ENCODE measurements around the gene SMPDL3A.

SMPDL3A gene

DNA sequence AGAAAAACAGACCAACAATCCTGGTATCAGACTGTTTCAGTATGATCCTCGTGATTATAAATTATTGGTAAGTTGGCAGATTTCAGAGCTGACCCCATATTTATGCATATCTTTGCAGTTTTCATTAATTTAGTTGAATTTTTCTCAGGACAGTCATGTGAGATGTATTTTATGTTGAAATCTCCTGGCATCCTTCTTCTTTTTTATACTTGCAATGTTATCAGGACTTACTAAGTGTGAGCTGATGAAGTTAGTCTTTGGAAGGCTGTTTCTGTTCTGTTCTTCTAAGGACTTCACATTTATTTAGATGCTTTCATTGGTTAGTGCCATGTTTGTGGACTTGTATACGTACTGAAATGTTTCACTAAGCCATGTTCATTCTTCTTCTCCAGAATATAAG, 17.2 kb downstream of the SMPDL3A start:
- no peak for DNase-seq

DNA sequence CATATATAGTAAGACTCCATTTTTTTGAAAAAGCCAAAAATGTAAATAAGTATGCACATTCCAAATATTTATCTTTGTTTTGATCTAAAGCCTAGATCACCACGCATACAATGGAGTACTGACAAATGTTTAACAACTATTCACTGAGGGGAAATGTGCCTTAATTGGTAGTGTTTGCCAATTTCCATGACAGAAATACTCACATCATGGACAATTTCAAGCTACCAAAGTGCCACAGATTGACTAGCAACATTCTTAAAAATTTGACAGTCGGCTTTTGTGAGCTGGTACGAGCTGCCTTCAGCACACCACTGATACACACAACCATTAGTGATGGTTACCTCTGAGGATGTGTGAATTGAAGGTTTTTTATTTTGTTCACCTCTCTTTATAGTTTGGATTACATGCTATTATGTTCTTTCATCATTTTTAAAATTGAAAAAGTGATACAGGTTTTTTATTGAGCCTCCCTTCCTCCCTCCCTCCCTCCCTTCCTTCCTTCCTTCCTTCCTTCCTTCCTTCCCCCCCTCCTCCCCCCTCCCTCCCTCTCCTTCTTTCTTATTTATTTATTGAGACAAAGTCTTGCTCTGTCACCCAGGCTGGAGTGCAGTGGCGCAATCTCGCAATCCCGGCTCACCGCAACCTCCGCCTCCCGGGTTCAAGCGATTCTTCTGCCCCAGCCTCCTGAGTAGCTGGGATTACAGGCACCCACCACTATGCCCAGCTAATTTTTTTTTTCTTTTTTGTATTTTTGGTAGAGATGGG, 19.2 kb downstream of the SMPDL3A start:
- DNase-seq, result no peak

DNA sequence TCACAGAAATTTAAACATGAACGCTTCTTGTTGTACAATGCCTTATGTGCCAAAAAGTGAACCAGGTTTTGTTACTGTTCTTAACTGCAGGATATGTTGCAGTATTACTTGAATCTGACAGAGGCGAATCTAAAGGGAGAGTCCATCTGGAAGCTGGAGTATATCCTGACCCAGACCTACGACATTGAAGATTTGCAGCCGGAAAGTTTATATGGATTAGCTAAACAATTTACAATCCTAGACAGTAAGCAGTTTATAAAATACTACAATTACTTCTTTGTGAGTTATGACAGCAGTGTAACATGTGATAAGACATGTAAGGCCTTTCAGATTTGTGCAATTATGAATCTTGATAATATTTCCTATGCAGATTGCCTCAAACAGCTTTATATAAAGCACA, 19.9 kb downstream of the SMPDL3A start:
- DNase-seq, result no peak

DNA sequence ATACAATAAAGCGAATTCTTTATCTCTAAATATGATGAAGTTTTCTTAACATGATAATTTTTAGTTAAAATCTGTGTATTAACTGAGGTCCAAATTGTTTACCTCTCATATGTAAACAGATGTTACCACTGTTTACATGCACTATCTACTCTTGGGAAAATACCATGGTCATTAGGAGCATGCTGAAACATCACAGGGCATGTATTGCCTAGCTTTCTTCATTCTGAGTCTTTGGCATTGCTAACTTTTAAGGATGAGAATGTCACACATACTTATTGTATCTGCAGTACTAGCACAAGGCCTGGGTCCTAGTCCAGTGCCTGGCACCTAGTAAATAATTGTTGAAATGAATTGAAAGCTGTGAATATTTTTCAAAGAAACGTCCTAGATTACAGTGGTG, 20.6 kb downstream of the SMPDL3A start:
- no peak for DNase-seq

DNA sequence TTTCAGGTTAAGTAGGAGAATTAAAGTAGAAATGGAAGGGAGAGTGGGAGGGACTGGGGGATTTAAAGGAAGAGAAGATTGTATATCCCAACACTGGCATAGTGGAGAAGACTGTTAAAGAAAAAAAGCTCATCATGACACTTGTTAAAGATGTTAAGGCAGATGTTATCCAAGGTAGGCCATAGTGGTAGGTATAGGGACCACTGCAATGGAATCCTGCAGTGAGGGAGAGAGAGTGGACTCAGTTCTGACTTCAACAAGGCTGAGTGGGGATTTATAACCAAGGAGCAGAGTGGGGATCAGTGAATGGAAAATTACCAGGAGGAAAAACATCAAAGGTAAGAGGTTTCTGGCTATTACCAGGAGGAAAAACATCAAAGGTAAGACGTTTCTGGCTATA, 21.1 kb downstream of the SMPDL3A start:
- no peak for DNase-seq

DNA sequence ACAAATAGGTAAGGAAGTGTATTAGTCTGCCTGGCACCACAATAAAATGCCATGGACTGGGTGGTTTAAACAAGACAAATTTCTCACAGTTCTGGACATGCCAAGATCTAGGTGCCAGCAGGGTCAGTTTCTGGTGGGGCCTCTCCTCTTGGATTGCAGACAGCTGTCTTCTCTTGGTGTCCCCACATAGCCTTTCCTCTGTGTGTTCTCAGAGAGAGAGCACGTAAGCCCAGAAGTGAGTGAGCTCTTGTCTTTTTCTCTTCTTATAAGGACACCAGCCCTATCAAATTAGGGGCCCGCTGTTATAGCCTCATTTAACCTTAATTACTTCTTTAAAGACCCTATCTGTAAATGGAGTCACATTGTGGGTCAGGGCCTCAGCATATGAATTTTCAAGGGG, 28.3 kb downstream of the SMPDL3A start:
- no peak for DNase-seq

DNA sequence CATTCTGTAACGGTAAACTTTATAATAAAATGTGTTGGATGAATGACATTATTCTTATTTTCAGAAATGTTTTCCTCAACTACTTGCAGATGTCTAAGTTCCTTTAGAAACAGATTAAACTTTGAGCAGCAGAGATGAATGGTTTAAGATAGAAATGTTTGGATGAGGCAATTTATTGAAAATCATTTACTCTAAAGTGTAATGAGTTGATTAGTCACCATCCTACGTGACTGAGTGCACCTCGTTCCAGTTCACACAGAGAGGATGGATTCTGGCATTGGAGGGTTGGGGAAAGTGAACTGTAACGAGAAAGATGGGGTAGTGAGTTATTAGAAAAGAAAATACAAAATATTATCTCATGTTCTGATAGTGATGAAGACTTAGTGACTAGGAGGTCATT, 28.7 kb downstream of the SMPDL3A start:
- DNase-seq, result no peak

DNA sequence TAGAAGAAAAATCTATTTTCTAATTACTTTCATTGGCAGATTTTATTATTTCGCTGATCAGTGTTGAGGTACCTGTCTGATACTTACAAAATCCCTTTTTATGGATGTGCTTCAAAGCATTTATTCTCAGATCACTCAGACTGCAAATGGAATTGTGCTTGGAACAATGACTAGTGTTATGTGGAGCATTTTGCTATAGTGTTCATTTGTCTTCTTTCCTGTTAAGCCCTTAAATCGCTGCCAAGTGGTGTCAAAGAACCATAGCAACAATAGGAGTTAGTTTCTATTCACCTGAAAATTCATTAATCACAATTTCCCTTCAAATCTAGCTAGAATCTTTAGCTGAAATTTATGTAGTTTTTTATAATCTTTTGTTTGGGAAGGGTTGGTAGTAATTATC, 29.8 kb downstream of the SMPDL3A start:
- no peak for DNase-seq

DNA sequence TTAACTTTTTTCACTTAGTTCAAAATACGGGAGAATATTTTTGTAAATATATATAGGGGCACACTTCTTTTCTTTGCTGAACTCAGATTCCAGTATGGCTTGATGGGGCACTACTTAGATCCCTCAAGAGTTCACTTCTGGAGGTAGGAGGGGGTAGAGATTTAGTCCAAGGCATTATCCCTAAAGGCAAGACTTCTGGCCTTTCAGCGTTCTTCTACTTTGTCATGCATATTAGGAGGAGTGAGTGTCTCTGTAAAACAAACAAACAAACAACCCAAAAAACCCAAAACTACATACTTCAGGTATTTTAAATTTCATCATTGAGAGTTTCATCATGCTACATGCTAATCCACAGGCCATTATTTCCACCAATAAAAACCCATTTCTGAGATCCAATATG, 32.0 kb downstream of the SMPDL3A start:
- no peak for DNase-seq

DNA sequence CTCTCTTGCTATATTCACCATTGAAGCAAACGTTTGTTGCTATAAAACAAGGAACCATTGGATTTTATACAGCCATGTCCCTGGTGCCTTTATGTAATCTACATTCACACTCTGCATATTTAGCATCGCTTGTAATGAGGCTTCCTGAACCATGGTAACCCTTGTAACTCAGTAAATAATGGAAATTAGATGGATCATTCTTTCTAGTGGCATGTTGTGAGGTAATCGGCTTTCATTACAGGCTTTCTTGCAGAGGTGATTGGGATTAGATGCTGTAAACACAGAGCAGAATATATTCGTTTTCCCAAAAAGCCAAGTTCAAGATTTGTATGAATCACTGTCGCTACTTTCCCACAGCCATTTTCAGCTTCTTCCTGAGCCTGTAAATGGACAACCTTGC, 36.1 kb downstream of the SMPDL3A start:
- DNase-seq, result no peak

DNA sequence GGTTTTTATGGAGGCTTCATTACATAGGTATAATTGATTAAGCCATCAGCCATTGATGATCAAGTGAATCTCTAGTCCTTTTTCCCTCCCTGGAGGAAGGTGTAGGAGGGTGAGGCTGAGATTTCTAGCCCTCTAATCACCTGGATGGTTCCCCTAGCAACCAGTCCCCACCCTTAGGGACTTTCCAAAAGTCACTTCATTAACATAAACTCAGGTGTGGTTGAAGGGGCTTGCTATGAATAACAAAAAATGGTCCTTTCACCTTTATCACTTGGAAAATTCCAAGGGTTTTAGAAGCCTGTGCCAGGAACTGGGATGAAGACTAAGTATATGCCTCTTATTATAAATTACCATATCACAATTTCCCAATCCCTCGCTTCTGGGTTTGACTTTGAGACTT, 40.4 kb downstream of the SMPDL3A start:
- no peak for DNase-seq

DNA sequence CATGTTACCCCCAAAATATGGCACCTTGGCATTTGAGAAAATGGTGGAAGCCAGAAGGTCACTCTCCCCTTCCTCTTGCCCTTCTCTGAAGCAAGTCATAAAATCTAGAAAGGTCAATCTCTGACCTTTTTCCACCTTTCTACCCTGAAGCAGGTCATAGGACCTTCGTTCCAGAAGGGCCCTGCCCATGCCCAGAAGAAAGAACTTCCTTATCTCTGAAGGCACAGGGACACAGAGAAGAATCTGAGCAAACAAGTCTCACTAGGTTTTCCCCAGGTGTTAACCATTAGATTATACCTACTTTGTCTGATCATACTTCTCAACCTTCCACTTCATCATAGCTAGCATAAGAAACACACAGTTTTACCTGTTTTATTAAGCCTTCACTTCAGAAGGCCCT, 42.5 kb downstream of the SMPDL3A start:
- DNase-seq, result no peak

DNA sequence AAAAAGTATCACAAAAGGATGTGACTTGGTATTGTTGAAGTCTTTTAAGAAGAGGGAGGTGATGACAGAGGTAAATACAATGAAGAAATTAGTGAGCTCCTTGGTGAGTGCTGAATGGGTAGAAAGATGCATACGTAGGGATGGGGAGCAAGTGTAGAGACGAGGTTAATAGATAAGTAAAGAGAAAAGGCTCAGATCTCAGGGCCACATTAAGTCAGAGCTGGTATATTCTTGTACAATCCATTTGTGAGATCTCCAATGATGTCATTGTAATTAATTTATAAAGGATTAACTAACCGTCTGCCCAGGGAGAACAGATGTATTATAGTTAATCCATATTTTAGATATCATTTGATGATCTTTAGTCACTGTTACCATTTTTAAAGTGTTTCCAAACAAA, 43.4 kb downstream of the SMPDL3A start:
- DNase-seq, result no peak

DNA sequence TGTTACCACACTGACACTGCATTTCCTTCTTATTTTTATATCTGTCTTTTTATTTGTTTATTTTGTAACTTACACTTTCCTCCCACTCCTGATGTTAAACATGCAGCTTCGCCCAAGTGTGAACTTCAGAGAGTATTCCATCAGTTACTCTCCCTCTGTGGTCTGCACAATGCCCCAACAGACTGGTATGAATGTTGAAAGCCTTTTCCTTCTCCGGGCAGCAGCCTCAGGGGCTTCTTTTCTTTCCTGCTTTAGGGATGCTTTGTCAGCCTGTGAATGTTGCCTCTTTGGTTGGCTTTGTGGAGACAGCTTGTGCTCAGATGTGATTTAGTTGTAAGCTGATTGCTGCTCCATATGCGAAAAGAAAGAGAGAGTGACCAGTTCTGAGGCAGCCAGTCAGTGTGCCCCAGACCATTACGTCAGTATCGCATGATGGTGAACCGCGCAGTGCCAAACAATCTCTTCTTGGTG, 44.0 kb downstream of the SMPDL3A start:
- DNase-seq, result no peak

DNA sequence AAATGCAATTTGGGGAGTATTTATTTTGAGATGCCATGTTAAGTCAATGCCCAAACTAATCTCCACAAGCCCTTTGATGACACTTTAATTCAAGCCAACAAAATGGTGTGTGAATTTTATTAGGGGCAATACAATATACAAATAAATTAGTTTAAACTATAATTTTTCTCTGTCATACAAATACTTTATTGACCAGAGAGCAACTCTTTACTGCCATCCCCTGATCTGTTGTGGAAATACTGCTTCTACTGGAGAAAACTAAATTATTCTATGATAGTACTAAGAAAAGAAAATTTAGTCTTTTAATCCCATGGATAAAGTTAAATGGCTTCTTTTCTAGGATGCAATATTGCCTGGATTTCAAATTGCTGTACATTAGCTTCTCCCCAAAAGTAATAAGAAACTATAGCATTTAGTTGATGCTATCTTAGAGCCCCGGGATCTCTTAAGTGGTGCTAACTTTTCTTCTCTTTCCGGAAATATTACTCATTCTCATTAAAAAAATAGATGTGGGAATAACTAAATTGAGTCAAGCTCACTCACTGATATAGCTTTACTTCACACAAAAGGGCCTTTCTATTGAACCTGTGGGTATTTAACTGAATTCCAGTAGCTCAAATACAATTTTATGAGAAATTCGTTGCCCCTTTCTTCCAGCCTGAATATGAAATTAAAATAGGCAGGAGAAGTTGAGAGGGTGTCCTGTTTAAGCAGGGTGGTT, 49.2 kb downstream of the SMPDL3A start:
- DNase-seq, result no peak

DNA sequence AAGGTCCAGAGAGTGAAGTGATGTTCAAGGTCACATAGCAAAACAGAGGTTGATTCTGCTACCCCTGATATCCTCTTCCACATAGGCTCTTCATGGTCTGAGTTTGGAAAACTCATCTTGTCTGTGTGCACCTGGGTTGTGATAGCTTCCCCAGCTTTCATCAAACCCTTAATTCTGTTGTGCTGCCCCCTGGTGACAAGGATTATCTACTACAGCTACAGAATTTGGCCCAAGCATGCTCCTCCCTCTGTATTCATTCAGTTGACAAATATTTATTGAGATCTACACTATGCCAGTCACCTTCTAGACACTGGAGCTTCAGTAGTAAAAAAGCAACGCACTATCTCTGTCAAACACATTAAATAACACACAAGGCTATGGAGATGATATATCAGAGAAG, 50.4 kb downstream of the SMPDL3A start:
- no peak for DNase-seq

DNA sequence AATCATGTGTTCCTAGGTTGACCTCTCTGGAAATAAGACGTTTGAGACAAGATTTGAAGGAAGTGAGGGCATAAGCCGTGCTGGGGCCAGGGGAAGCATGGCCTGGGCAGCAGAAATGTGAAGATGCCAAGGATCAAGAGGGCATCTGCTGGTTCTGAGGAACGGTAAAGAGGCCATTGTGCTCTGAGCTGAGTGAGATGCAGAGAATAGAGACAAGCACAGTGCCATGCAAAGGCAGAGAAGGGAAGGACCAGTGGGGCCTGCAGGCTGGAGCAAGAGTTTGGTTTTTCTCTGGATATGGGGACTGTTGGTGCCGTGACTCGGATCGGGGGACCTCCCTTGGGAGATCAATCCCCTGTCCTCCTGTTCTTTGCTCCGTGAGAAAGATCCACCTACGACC, 50.8 kb downstream of the SMPDL3A start:
- DNase-seq, result no peak

DNA sequence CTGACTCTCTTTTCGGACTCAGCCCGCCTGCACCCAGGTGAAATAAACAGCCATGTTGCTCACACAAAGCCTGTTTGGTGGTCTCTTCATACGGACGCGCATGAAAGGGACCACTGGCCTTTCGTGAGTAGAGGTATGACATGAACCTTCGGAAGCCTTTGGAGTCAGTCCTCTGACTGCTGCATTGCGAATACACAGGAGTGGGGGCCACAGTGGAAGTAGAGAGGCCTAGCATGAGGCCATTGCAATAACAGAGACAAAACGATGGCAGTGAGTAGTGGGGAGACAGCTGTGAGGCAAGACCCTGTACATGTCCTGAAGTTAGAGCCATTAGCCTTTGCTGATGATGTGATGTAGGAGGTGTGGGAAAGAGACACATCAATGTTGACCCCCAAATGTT, 56.4 kb downstream of the SMPDL3A start:
- DNase-seq, result no peak

DNA sequence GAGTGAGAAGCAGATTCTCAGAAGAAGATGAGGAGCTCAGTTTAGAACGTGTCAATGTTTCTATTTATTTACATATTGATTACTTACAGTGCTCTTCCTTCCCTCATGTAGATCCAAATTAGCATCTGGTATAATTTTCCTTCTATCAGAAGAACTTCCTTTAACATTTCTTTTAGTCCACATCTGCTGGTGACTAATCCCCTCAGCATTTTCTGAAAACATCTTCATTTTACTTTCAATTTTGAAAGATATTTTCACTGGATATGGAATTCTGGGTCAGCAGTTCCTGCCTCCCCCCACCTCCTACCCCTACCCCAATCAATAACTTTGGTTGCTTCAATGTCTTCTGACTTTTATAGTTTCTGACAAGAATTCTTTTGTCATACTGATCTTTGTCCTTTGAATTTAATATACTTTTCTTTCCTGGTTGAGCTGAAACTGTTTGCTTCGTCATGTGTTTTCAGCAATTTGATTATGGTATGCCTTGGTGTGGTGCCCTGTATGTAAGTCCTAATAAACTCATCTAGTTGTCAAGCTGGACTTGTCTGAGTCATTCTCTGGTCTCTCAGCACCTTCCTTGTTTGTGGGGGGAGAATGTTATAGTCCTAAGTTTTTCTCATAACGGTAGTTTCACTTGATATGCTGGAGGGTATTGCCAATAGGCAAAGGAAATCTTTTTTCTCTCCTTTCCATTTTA, 57.0 kb downstream of the SMPDL3A start:
- no peak for DNase-seq

DNA sequence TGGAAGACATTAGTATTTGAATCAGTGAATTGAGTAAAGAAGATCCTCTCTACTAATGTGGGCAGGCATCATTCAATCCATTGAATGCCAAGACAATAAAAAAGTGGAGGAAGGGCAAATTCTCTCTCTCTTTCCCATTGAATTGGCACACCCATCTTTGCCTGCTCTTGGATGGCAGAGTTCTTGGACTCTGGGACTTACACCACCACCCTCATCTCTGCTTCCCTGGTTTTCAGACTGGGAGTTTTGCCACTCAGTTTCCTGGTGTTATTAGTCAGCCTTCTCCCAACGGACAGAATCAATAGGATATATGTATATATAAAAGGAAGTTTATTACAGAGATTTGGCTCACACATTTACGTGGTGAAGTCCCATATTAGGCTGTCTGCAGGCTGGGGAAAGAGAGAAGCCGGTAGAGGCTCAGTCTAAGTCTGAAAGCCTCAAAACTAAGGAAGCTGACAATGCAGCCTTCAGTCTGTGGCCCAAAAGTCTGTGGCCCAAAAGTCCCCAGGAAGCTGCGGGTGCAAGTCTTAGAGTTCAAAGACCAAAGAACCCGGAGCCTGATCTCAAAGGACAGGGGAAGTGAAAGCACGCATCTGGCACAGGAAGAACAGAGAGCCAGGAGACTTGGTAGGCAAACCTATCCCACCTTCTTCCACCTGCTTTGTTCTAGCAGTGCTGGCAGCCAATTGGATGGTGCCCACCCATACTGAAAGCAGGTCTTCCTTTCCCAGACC, 64.4 kb downstream of the SMPDL3A start:
- DNase-seq, result no peak

All from DMS79 (cell line).